GM12874 (cell line): ENCODE results near the gene PTGIS.

Source experiments
- CTCF ChIP-seq: IDR thresholded peaks from 2 replicates; pipeline ENCODE4 v1.5.1; 2011; ENCODE audit warnings: low read depth, mild to moderate bottlenecking, control low read depth, low read length, moderate library complexity; ENCODE audit not compliant: insufficient read depth

The PTGIS gene

GRCh38 chr20:49478266-49478665, 89.7 kb downstream of the PTGIS start:
- no peak for TF ChIP-seq CTCF

GRCh38 chr20:49477200-49477599, 90.7 kb downstream of the PTGIS start:
- no peak for TF ChIP-seq CTCF

GRCh38 chr20:49476016-49476355, 92.0 kb downstream of the PTGIS start:
- TF ChIP-seq CTCF: no peak

GRCh38 chr20:49475292-49476015, 92.5 kb downstream of the PTGIS start:
- TF ChIP-seq CTCF: no peak

GRCh38 chr20:49471397-49471796, 96.5 kb downstream of the PTGIS start:
- no peak for TF ChIP-seq CTCF

- no peak for TF ChIP-seq CTCF
These were observed 97.0 kb downstream of the PTGIS start for GRCh38 chr20:49470922-49471321.

- no peak for TF ChIP-seq CTCF
These were observed 98.9 kb downstream of the PTGIS start for GRCh38 chr20:49469060-49469459.
